ENCODE results near the gene RIMBP2.

RIMBP2 gene

GRCh38 chr12:130357241-130357640 is 358.9 kb downstream of the RIMBP2 start:
- H3K4me3 ChIP-seq (ENCODE audit: low read depth, low read length), result no peak overlapping the region
- DNase-seq (ENCODE audit: low read depth), result no peak
- TF ChIP-seq CTCF (IDR thresholded peaks at IDR 0.05; ENCODE audit: insufficient read depth, low read depth, low read length, missing control alignments), result no peak

DNA sequence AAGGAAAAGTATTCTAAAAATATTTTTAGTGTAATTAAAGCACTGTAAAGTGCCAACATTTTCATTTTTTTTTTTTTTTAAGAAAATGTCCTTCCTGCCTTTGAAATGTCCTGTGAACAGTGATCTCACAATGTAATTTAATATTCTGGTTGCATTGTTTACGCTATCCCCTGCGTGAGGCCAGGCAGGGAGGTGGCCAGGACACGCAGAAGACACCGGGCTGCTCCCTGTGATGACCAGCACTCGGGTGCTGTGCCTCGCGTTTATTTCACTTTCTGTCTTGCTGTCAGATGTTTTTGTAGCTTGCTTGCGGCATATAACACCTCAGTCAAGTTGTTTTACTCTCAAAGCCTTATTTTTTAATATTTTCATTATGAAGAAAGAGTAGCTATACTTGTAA is 359.9 kb downstream of the RIMBP2 start:
- DNase-seq (ENCODE audit: low read depth), result no peak
- H3K4me3 ChIP-seq (ENCODE audit: low read depth, low read length), result no peak overlapping the region
- TF ChIP-seq CTCF (IDR thresholded peaks at IDR 0.05; ENCODE audit: insufficient read depth, low read depth, low read length, missing control alignments), result no peak

DNA sequence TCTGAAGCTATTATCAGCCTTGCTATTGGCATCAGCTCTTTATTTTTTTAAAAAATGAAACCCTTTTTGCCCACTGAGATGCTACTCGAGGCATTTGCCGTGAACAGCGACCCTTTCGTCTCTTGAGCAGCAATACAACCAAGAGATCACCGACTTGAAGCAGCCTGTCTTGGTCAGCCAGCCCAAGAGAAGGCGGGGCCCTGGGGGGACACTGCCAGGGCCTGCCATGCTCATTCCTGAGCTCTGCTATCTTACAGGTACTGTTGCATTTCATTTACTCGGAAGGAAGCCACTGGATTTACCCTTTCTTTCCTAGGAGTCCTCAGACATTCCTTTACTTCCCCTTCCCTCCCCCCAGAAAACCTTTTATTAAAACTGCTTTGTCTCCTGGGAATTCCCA is 361.7 kb downstream of the RIMBP2 start:
- no peak for TF ChIP-seq CTCF (IDR thresholded peaks at IDR 0.05; ENCODE audit: insufficient read depth, low read depth, low read length, missing control alignments)
- no peak for DNase-seq (ENCODE audit: low read depth)
- H3K4me3 ChIP-seq (ENCODE audit: low read depth, low read length), result no peak overlapping the region

DNA sequence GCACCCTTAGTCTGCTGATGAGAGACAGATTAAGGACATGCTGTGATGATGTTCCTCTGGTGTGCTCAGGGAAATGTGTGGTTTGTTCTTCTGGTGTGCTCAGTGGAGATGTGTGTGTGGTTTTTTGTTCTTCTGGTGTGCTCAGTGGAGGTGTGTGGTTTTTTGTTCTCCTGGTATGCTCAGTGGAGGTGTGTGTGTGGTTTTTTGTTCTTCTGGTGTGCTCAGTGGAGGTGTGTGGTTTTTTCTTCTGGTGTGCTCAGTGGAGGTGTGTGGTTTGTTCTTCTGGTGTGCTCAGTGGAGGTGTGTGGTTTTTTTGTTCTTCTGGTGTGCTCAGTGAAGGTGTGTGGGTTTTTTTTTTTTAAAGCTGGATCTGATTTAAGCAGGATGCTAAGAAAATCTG is 363.0 kb downstream of the RIMBP2 start:
- no peak for DNase-seq (ENCODE audit: low read depth)
- TF ChIP-seq CTCF (IDR thresholded peaks at IDR 0.05; ENCODE audit: insufficient read depth, low read depth, low read length, missing control alignments), result no peak
- no peak overlapping the region for H3K4me3 ChIP-seq (ENCODE audit: low read depth, low read length)

GRCh38 chr12:130351326-130351725 is 364.8 kb downstream of the RIMBP2 start:
- no peak for TF ChIP-seq CTCF (IDR thresholded peaks at IDR 0.05; ENCODE audit: insufficient read depth, low read depth, low read length, missing control alignments)
- DNase-seq (ENCODE audit: low read depth), result no peak

DNA sequence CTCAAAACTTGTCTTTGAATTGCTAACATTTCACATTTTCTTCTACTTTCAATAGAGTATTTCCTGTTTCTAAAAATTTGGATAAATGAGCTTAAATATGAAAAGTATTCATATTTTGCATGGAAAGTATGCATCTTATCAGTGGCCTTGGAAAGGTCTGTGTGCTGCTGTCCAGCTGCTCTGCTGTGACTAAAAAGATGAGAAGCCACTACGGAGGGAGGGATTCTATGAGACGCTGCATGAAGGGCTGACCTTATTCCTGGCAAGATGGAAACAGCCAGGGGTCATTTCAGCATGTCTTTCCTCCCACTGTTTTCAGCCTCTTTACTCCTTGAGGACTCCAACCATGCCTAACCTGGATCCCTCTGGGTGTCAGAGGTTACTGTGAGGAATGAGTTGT is 365.4 kb downstream of the RIMBP2 start:
- no peak overlapping the region for H3K4me3 ChIP-seq (ENCODE audit: low read depth, low read length)
- no peak for DNase-seq (ENCODE audit: low read depth)
- no peak for TF ChIP-seq CTCF (IDR thresholded peaks at IDR 0.05; ENCODE audit: insufficient read depth, low read depth, low read length, missing control alignments)

More at GRCh38 chr12:130351326-130351725, 364.8 kb downstream of the RIMBP2 start:
- no peak overlapping the region for H3K4me3 ChIP-seq (ENCODE audit: low read depth, low read length)

DNA sequence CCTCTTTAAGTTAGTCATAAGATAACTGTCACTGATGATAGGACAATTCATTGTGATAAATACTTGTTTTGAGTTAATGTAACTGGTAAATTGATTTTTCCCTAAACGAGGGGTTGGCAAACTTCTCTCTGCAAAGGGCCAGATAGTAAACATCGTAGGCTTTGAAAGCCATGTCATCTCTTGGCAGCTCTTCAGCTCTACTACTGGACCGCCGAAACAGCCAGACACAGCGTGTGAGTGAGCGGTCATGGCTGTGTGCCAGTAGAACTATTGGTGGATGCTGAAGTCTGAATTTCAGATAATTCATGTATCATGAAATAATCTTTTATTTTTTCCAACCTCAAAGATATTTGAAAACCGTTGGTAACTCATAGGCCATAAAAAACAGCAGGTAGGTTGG is 368.5 kb downstream of the RIMBP2 start:
- H3K4me3 ChIP-seq (ENCODE audit: low read depth, low read length), result no peak overlapping the region
- no peak for DNase-seq (ENCODE audit: low read depth)
- TF ChIP-seq CTCF (IDR thresholded peaks at IDR 0.05; ENCODE audit: insufficient read depth, low read depth, low read length, missing control alignments), result no peak

All from GM12865 (cell line).